HEK293 (cell line): Measurements from ENCODE around the gene SLC36A4.

ENCODE experiments used
- CTCF ChIA-PET: fragments of 350-600 bp; formaldehyde crosslinking; extraction: SDS; loops from one replicate; lab custom pipeline; 2021; ENCODE audit warnings: antibody characterized with exemption; lab: Yijun Ruan, JAX
- POLR2A ChIA-PET: fragments of 300-600 bp; formaldehyde crosslinking; extraction: SDS; loops from one replicate; lab custom pipeline; 2020; ENCODE audit warnings: antibody characterized with exemption, inconsistent platforms; lab: Yijun Ruan, JAX
- H3K27ac ChIP-seq: fragments of 200-500 bp; sonication (Bioruptor generic); 2 replicates; pipeline ENCODE4 v1.5.1; 2014; ENCODE audit warnings: low read depth, low read length, control low read depth, inconsistent platforms; ENCODE audit errors: extremely low read depth
- H3K36me3 ChIP-seq, 2 experiments: fragments of 200-500 bp in 1 of 2; sonication (Bioruptor generic) in 1 of 2; 1 replicate in 1 of 2; 2 replicates in 1 of 2; pipeline ENCODE4 v1.5.1; 2014 to 2017; ENCODE audit warnings: inconsistent platforms in 2 of 2, low read length in 2 of 2; ENCODE audit not compliant: control insufficient read depth in 2 of 2, insufficient read depth in 1 of 2
- H3K4me1 ChIP-seq: fragments of 200-500 bp; sonication (Bioruptor generic); 2 replicates; pipeline ENCODE4 v1.5.1; 2014; ENCODE audit warnings: mild to moderate bottlenecking, low read length, inconsistent platforms; ENCODE audit not compliant: control insufficient read depth, insufficient read depth
- H3K4me3 ChIP-seq: 2 replicates; pipeline ENCODE4 v1.5.1; 2011; ENCODE audit warnings: low read depth, mild to moderate bottlenecking, control low read depth, low read length, moderate library complexity
- H3K9me3 ChIP-seq: fragments of 200-500 bp; sonication (Bioruptor generic); 2 replicates; pipeline ENCODE4 v1.5.1; 2014; ENCODE audit warnings: low read depth, low read length, inconsistent platforms; ENCODE audit not compliant: control insufficient read depth, insufficient read depth
- HOXC10 ChIP-seq: sonication (generic); formaldehyde crosslinking; IDR thresholded peaks from 2 replicates; pipeline ENCODE4 v1.8.1; 2023; ENCODE audit warnings: mild to moderate bottlenecking, missing genetic modification reagents
- PRDM10 ChIP-seq: fragments of 450-650 bp; formaldehyde crosslinking; IDR thresholded peaks from 2 replicates; pipeline ENCODE4 v1.5.1; 2016; ENCODE audit warnings: missing biosample characterization, missing genetic modification characterization
- PRDM2 ChIP-seq: fragments of 450-650 bp; formaldehyde crosslinking; IDR thresholded peaks from 2 replicates; pipeline ENCODE4 v1.5.1; 2016; ENCODE audit warnings: missing biosample characterization, missing genetic modification characterization, borderline replicate concordance
- ZFP69B ChIP-seq: fragments of 450-650 bp; formaldehyde crosslinking; IDR thresholded peaks from 2 replicates; pipeline ENCODE4 v1.5.1; 2016; ENCODE audit warnings: missing biosample characterization, missing genetic modification characterization
- ZNF138 ChIP-seq: fragments of 450-650 bp; formaldehyde crosslinking; IDR thresholded peaks from 2 replicates; pipeline ENCODE4 v1.5.1; 2016; ENCODE audit warnings: missing biosample characterization, missing genetic modification characterization, borderline replicate concordance
- ZNF146 ChIP-seq: fragments of 450-650 bp; formaldehyde crosslinking; IDR thresholded peaks from 2 replicates; pipeline ENCODE4 v1.5.1; 2016; ENCODE audit warnings: missing biosample characterization, missing genetic modification characterization
- ZNF221 ChIP-seq: fragments of 450-650 bp; formaldehyde crosslinking; IDR thresholded peaks from 2 replicates; pipeline ENCODE4 v1.5.1; 2017; ENCODE audit warnings: missing biosample characterization, missing genetic modification characterization, borderline replicate concordance
- ZNF324 ChIP-seq: fragments of 450-650 bp; formaldehyde crosslinking; IDR thresholded peaks from 2 replicates; pipeline ENCODE4 v1.5.1; 2016; ENCODE audit warnings: missing biosample characterization, missing genetic modification characterization
- ZNF423 ChIP-seq: fragments of 450-650 bp; formaldehyde crosslinking; IDR thresholded peaks from 2 replicates; pipeline ENCODE4 v1.5.1; 2016; ENCODE audit warnings: missing biosample characterization, missing genetic modification characterization
- ZNF488 ChIP-seq: fragments of 450-650 bp; formaldehyde crosslinking; IDR thresholded peaks from 2 replicates; pipeline ENCODE4 v1.5.1; 2016; ENCODE audit warnings: missing biosample characterization, missing genetic modification characterization
- ZNF518A ChIP-seq: fragments of 450-650 bp; formaldehyde crosslinking; conservative IDR thresholded peaks from 2 replicates; pipeline ENCODE4 v1.5.1; 2016; ENCODE audit warnings: low read depth, missing biosample characterization, missing genetic modification characterization
- ZNF580 ChIP-seq: fragments of 450-650 bp; formaldehyde crosslinking; IDR thresholded peaks from 2 replicates; pipeline ENCODE4 v1.5.1; 2016; ENCODE audit warnings: missing biosample characterization, missing genetic modification characterization
- ZNF585B ChIP-seq: fragments of 450-650 bp; formaldehyde crosslinking; IDR thresholded peaks from 2 replicates; pipeline ENCODE4 v1.5.1; 2016; ENCODE audit warnings: missing biosample characterization, missing genetic modification characterization
- ZNF623 ChIP-seq: fragments of 450-650 bp; formaldehyde crosslinking; IDR thresholded peaks from 2 replicates; pipeline ENCODE4 v1.5.1; 2016; ENCODE audit warnings: missing biosample characterization, missing genetic modification characterization
- ZNF658 ChIP-seq: fragments of 450-650 bp; formaldehyde crosslinking; IDR thresholded peaks from 2 replicates; pipeline ENCODE4; 2016; ENCODE audit warnings: missing biosample characterization, missing genetic modification characterization
- ZNF768 ChIP-seq: fragments of 450-650 bp; formaldehyde crosslinking; IDR thresholded peaks from 2 replicates; pipeline ENCODE4 v1.5.1; 2018; ENCODE audit warnings: missing biosample characterization, mild to moderate bottlenecking, missing genetic modification characterization
- ZNF791 ChIP-seq: fragments of 450-650 bp; formaldehyde crosslinking; IDR thresholded peaks from 2 replicates; pipeline ENCODE4 v1.5.1; 2016; ENCODE audit warnings: missing biosample characterization, missing genetic modification characterization
- ZNF792 ChIP-seq: fragments of 450-650 bp; formaldehyde crosslinking; IDR thresholded peaks from 2 replicates; pipeline ENCODE4 v1.5.1; 2016; ENCODE audit warnings: missing biosample characterization, missing genetic modification characterization
- ZSCAN23 ChIP-seq: fragments of 450-650 bp; formaldehyde crosslinking; IDR thresholded peaks from 2 replicates; pipeline ENCODE4 v1.5.1; 2016; ENCODE audit warnings: missing biosample characterization, missing genetic modification characterization

The SLC36A4 gene

GRCh38 chr11:93188726-93189125 lies 9.1 kb downstream of the SLC36A4 start:
- ChIA-PET POLR2A (no interaction called here), CTCF (interaction anchor here (0.6 to 0.7 kb wide), 2 partner anchors 18 to 1684 kb away, joined by 3 to 4 read pairs; no protein-coding TSS in a partner anchor)
- no peak for TF ChIP-seq ZNF623
- no peak for TF ChIP-seq ZNF791
- TF ChIP-seq ZFP69B = no peak
- no peak for TF ChIP-seq ZSCAN23
- TF ChIP-seq PRDM10 (tag by site-specific recombination) = no peak
- no peak for TF ChIP-seq ZNF423 (tag by site-specific recombination)
- TF ChIP-seq PRDM2 (tag by site-specific recombination) = no peak
- TF ChIP-seq ZNF324 = no peak
- TF ChIP-seq ZNF488 (tag by site-specific recombination) = no peak
- TF ChIP-seq ZNF146 (tag by site-specific recombination) = no peak
- TF ChIP-seq ZNF658 (tag by site-specific recombination) = no peak
- no peak for TF ChIP-seq ZNF792
- TF ChIP-seq ZNF580 (tag by site-specific recombination) = no peak
- TF ChIP-seq ZNF518A (tag by site-specific recombination) = no peak
- TF ChIP-seq ZNF585B (tag by site-specific recombination) = no peak
- TF ChIP-seq ZNF138 (tag by site-specific recombination) = no peak
- TF ChIP-seq ZNF768 (tag by site-specific recombination) = no peak
- no peak for TF ChIP-seq ZNF221 (tag by site-specific recombination)
- no peak for TF ChIP-seq HOXC10
- H3K36me3 ChIP-seq = peaks cover 5 to 11% of the 10 kb centered on the region in 2 experiments; a peak in 2 of 3 replicates
- H3K4me1 ChIP-seq = no peaks in the 10 kb centered on the region
- no peak overlapping the region for H3K4me3 ChIP-seq
- no peaks in the 10 kb centered on the region; the same call in 1 of the 2 replicates for H3K9me3 ChIP-seq
- no peak overlapping the region for H3K27ac ChIP-seq
